Fibroblast of peridontal ligament (primary cell): Measurements from ENCODE around the gene ENAH.

ENCODE experiments used
- DNase-seq: peaks from one replicate; pipeline ENCODE4 v3.0.0-alpha.2; 2010; ENCODE audit errors: extremely low read depth

The ENAH gene

GRCh38 chr1:225458222-225458631 lies 194.7 kb downstream of the ENAH start:
- peak; percentile 39 for DNase-seq

- DNase-seq: peak; percentile 63
Measured at GRCh38 chr1:225454733-225455132, 198.2 kb downstream of the ENAH start.

- no peak for DNase-seq
Measured at GRCh38 chr1:225453797-225454648, 198.9 kb downstream of the ENAH start.

GRCh38 chr1:225451840-225452515 lies 200.9 kb downstream of the ENAH start:
- DNase-seq: no peak

- no peak for DNase-seq
Measured at GRCh38 chr1:225451340-225451739, 201.6 kb downstream of the ENAH start.

- no peak for DNase-seq
Measured at GRCh38 chr1:225450491-225451191, 202.3 kb downstream of the ENAH start.

- no peak for DNase-seq
Measured at GRCh38 chr1:225449774-225450173, 203.1 kb downstream of the ENAH start.

GRCh38 chr1:225449261-225449660 lies 203.7 kb downstream of the ENAH start:
- no peak for DNase-seq

- DNase-seq: no peak
Measured at GRCh38 chr1:225448146-225448805, 204.6 kb downstream of the ENAH start.

GRCh38 chr1:225447650-225448089 lies 205.3 kb downstream of the ENAH start:
- DNase-seq: peak; percentile 60

- DNase-seq: no peak
Measured at GRCh38 chr1:225446981-225447615, 205.8 kb downstream of the ENAH start.

GRCh38 chr1:225446595-225446960 lies 206.3 kb downstream of the ENAH start:
- DNase-seq: no peak

GRCh38 chr1:225445639-225446594 lies 207.0 kb downstream of the ENAH start:
- no peak for DNase-seq

- DNase-seq: no peak
Measured at GRCh38 chr1:225442123-225442505, 210.8 kb downstream of the ENAH start.

- no peak for DNase-seq
Measured at GRCh38 chr1:225441314-225442122, 211.4 kb downstream of the ENAH start.

GRCh38 chr1:225440380-225441221 lies 212.3 kb downstream of the ENAH start:
- no peak for DNase-seq

GRCh38 chr1:225437710-225438437 lies 215.0 kb downstream of the ENAH start:
- peak; percentile 33 for DNase-seq
